HG03060 (cell line): ENCODE measurements around the gene NOTCH1.

Experiments
- ATAC-seq: cut with Tn5 transposase; IDR thresholded peaks from one replicate; pipeline ENCODE4 v1.9.1; 2021; ENCODE audit warnings: low read depth, moderate number of reproducible peaks; ENCODE audit not compliant: unreplicated experiment

NOTCH1 gene

GRCh38 chr9:136492978-136493522, 52.8 kb downstream of the NOTCH1 start:
- no peak for ATAC-seq

GRCh38 chr9:136489731-136490130, 56.1 kb downstream of the NOTCH1 start:
- no peak for ATAC-seq

- ATAC-seq = no peak
Measured at GRCh38 chr9:136488247-136489214, 57.3 kb downstream of the NOTCH1 start.

GRCh38 chr9:136487672-136488071, 58.2 kb downstream of the NOTCH1 start:
- ATAC-seq = no peak

GRCh38 chr9:136486823-136487620, 58.8 kb downstream of the NOTCH1 start:
- no peak for ATAC-seq

- ATAC-seq = no peak
Measured at GRCh38 chr9:136486131-136486530, 59.7 kb downstream of the NOTCH1 start.

GRCh38 chr9:136485049-136486045, 60.5 kb downstream of the NOTCH1 start:
- no peak for ATAC-seq

GRCh38 chr9:136484153-136485048, 61.4 kb downstream of the NOTCH1 start:
- no peak for ATAC-seq

GRCh38 chr9:136483589-136484152, 62.2 kb downstream of the NOTCH1 start:
- ATAC-seq = peak; percentile 46

- ATAC-seq = peak; percentile 31
Measured at GRCh38 chr9:136482793-136483588, 62.9 kb downstream of the NOTCH1 start, which contains the start of gene SEC16A. TSS of gene SEC16A (minus strand) at chr9:136483040. CDS start at chr9:136477615, 5,425 bp downstream.

- ATAC-seq = peak; percentile 1
Measured at GRCh38 chr9:136482046-136482792, 63.6 kb downstream of the NOTCH1 start.

- ATAC-seq = no peak
Measured at GRCh38 chr9:136481558-136481957, 64.3 kb downstream of the NOTCH1 start.

- no peak for ATAC-seq
Measured at GRCh38 chr9:136476369-136477150, 69.3 kb downstream of the NOTCH1 start.

- no peak for ATAC-seq
Measured at GRCh38 chr9:136474974-136475865, 70.6 kb downstream of the NOTCH1 start.

GRCh38 chr9:136474021-136474640, 71.7 kb downstream of the NOTCH1 start:
- no peak for ATAC-seq
